Heart right ventricle (tissue), 16 donors: Measurements from ENCODE around the gene GCK. TPM values are rescaled to one million over a fixed set of nuclear protein-coding genes. Genes with fewer than 3 reads are reported as not detected.

Experiments
- ATAC-seq, 8 donors: fragments of 200-7000 bp; cut with Tn5 transposase; one replicate each; pipeline ENCODE4 v1.9.1; 2020; ENCODE audit warnings: mild to moderate bottlenecking in 8 of 8, moderate library complexity in 8 of 8, moderate number of reproducible peaks in 1 of 8
- DNase-seq, 2 donors: peaks; one replicate each; pipeline ENCODE4 v3.0.0-alpha.2; 2020
- H3K27ac ChIP-seq, 10 donors: fragments of 200-600 bp; sonication (generic) in 2 of 10; one replicate each; pipeline versions ENCODE4 v1.5.0 to v1.8.0; 2020 to 2022; ENCODE audit warnings: mild to moderate bottlenecking in 3 of 10
- H3K27me3 ChIP-seq, 7 donors: fragments of 200-600 bp; one replicate each; pipeline ENCODE4 v1.8.0; 2021 to 2022; ENCODE audit warnings: mild to moderate bottlenecking in 2 of 7
- H3K36me3 ChIP-seq, 9 donors: fragments of 200-600 bp; sonication (generic) in 1 of 9; one replicate each; pipeline versions ENCODE4 v1.5.0 to v1.8.0; 2020 to 2022; ENCODE audit warnings: mild to moderate bottlenecking in 2 of 9
- H3K4me1 ChIP-seq, 9 donors: fragments of 200-600 bp; sonication (generic) in 1 of 9; one replicate each; pipeline versions ENCODE4 v1.5.0 to v1.8.0; 2020 to 2022; ENCODE audit warnings: mild to moderate bottlenecking in 4 of 9
- H3K4me3 ChIP-seq, 10 donors: fragments of 200-600 bp; sonication (generic) in 2 of 10; one replicate each; pipeline versions ENCODE4 v1.5.0 to v1.8.0; 2020 to 2022; ENCODE audit warnings: mild to moderate bottlenecking in 7 of 10, moderate library complexity in 2 of 10
- H3K9me3 ChIP-seq, 11 donors: fragments of 200-600 bp in 10 of 11; sonication (generic) in 2 of 11; one replicate each; pipeline versions ENCODE4 v1.5.0 to v1.8.0; 2013 to 2022; ENCODE audit warnings: mild to moderate bottlenecking in 2 of 11, control low read depth in 1 of 11, moderate library complexity in 1 of 11
- CTCF ChIP-seq, 9 donors: fragments of 200-600 bp; sonication (generic) in 2 of 9; IDR thresholded peaks; one replicate each; pipeline versions ENCODE4 v1.5.0 to v1.8.0; 2021 to 2022; ENCODE audit warnings: antibody characterized with exemption in 9 of 9, mild to moderate bottlenecking in 5 of 9, moderate library complexity in 1 of 9
- WGBS, 2 donors: extraction: QIAGEN DNeasy Blood & Tissue Kit; methylation state at CpG; one replicate each; pipeline ENCODE4 v1.1.7; 2013; ENCODE audit warnings: inconsistent platforms in 1 of 2; 5-methylcytosine and 5-hydroxymethylcytosine counted together
- intact Hi-C, 10 donors: fragments of 100-400 bp; cut with DNase I; formaldehyde crosslinking; loops; one replicate each; pipeline versions ENCODE4 v1.11.1 to v1.14.2; 2022
- polyA plus RNA-seq, 2 donors: library from polyadenylated mRNA; stranded (reverse); fragments of 200-250 nt; gene quantifications; one replicate each; pipeline ENCODE4 v1.2.3, GENCODE V29; 2013
- total RNA-seq, 10 donors: library from RNA; stranded (reverse); fragmentation: NEBNext Ultra II Directional in 3 of 10; extraction: Animal tissue kit (Norgen Biotek cat#: 25700) in 3 of 10; gene quantifications; one replicate each; pipeline versions ENCODE4 v1.2.1 to v1.2.4, GENCODE V29; 2021 to 2023
- donor health status: Arrhythmogenic right ventricular cardiomyopathy.
- donor health status: ischemic (EF 13 %, LVEDD 7.1; RV severe dilation, severe dysfunction).
- donor health status: healthy with polysubstance abuse.
- donor health status: DM: no; HTN: yes; CAD: no.
- donor health status: DM: no; HTN: no; CAD: no.
- donor health status: ischemic (EF 25% LVEDD 6.9; RV normal size, moderate dysfunction).
- donor health status: ischemic (EF 25% LVEDD 5.7; RV mildly dilated, moderate dysfunction).
- donor health status: healthy.
- donor health status: DM: yes; HTN: yes; CAD: no.
- donor health status: Ischemic cardiomyopathy.
- donor health status: ischemic (EF 35%, LVEDD 5.7; RV mildly dilated, moderate dysfunction).
- donor health status: nonischemic (EF 11% LVEDD 7.7; RV severe dilation, severe dysfunction).
- donor health status: DM: yes; HTN: yes; CAD: no.
- donor health status: PGD.
- donor health status: ischemic (EF 29% LVEDD 5.4; RV normal size, mild dysfunction).
- donor health status: nonischemic (EF 23%, LVEDD 6.1; RV moderate dilation, normal function).

Gene GCK
- total and polyA plus RNA-seq, 12 donors: 0.50 to 6.0 (median 1.5) TPM

GRCh38 chr7:44098092-44099068 lies 90.9 kb downstream of the GCK start:
- Histone ChIP-seq H3K27ac (no peak overlapping the region), H3K4me1 (peaks cover 3 to 63% (median 10%) of the 10 kb centered on the region in 9 donors), H3K9me3 (no peaks in the 10 kb centered on the region), H3K27me3 (peaks cover 0 to 2% (median 0%) of the 10 kb centered on the region in 7 donors), H3K4me3 (no peak overlapping the region), H3K36me3 (no peaks in the 10 kb centered on the region)
- ATAC-seq: no peak
- no peak for TF ChIP-seq CTCF (IDR thresholded peaks at IDR 0.05)
- DNase-seq: no peak
- WGBS, 2 donors: 89 to 94% methylated on average over 6 of the region's 6 CpGs
- intact Hi-C loops: no loop called here

- Histone ChIP-seq H3K27ac (no peak overlapping the region), H3K4me3 (no peak overlapping the region), H3K4me1 (peaks cover 0 to 52% (median 10%) of the 10 kb centered on the region in 9 donors), H3K27me3 (no peaks in the 10 kb centered on the region), H3K9me3 (no peaks in the 10 kb centered on the region), H3K36me3 (no peaks in the 10 kb centered on the region)
- DNase-seq (no peak), ATAC-seq (no peak)
- intact Hi-C loops: no loop called here
- TF ChIP-seq CTCF (IDR thresholded peaks at IDR 0.05): no peak
- WGBS, 2 donors: 82 to 87% methylated on average over 9 of the region's 9 CpGs
Measured at GRCh38 chr7:44097064-44097932, 91.9 kb downstream of the GCK start.

GRCh38 chr7:44096326-44096881 lies 92.8 kb downstream of the GCK start:
- WGBS, 2 donors: 82 to 84% methylated on average over 8 of the region's 8 CpGs
- Histone ChIP-seq H3K4me1 (peaks cover 0 to 43% (median 7%) of the 10 kb centered on the region in 9 donors), H3K4me3 (no peak overlapping the region), H3K27ac (peak overlapping the region in 1 of 10 donors; percentile 64), H3K36me3 (no peaks in the 10 kb centered on the region), H3K9me3 (no peaks in the 10 kb centered on the region), H3K27me3 (no peaks in the 10 kb centered on the region)
- intact Hi-C loops: no loop called here
- TF ChIP-seq CTCF (IDR thresholded peaks at IDR 0.05): no peak
- DNase-seq (no peak), ATAC-seq (peak in 1 of 8 donors; percentile 16)

- intact Hi-C loops: no loop called here
- 97 to 100% methylated on average over 3 of the region's 3 CpGs for WGBS, 2 donors
- Histone ChIP-seq H3K27me3 (no peaks in the 10 kb centered on the region), H3K27ac (peak overlapping the region in 3 of 10 donors; percentile 12 to 64 (median 49)), H3K36me3 (no peaks in the 10 kb centered on the region), H3K4me3 (no peak overlapping the region), H3K9me3 (no peaks in the 10 kb centered on the region), H3K4me1 (peaks cover 0 to 37% (median 7%) of the 10 kb centered on the region in 9 donors)
- TF ChIP-seq CTCF (IDR thresholded peaks at IDR 0.05): no peak
- DNase-seq (no peak), ATAC-seq (no peak)
Measured at GRCh38 chr7:44095781-44096180, 93.5 kb downstream of the GCK start.
